MV-4-11 (cell line): Measurements from ENCODE around the gene IL1RAPL1.

Experiments used
- DNase-seq: peaks from one replicate; lab custom pipeline; 2025; lab: John Stamatoyannopoulos, UW

IL1RAPL1 gene

DNA sequence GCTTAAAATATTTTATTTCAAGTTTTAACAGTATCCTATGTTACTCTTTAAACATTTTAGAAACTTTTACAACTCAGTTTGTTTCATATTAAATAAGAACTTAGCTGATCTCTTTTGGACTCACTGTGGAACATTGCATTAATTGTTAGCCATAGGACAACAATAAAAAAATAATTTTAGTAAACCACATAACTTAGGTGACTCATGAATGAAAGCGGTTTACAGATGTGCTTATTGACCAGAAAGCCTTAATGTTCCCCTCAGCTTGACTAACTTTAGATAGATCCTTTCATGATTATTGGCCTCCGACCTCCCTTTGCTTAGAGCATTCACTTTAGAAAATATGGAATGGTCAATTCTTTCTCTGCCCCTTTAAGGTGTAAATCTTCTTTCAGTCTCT, 844.6 kb downstream of the IL1RAPL1 start:
- no peak for DNase-seq

DNA sequence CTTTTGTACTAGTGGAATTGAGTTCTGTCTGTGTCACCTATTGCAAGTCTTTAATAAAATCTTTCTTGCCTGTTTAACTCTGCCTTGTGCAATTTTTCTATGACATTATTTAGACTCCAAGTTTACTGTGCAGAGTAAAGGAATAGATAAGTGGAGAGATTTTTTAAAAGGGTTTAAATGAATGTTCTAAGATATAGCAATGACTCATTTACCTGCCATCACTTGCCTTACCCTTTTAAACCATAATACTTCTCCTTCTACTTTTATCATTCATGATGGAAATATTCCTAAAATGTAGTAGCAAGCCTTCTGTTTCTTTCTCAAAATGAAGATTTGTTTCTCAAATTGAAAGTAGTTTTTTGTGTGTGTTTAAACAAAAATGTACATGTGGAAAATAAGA, 845.3 kb downstream of the IL1RAPL1 start:
- no peak for DNase-seq

- DNase-seq, result no peak
Observed at GRCh38 chrX:29434939-29435338, 847.7 kb downstream of the IL1RAPL1 start.

GRCh38 chrX:29435396-29435795, 848.1 kb downstream of the IL1RAPL1 start:
- no peak for DNase-seq

GRCh38 chrX:29447867-29448266, 860.6 kb downstream of the IL1RAPL1 start:
- no peak for DNase-seq

- no peak for DNase-seq
Observed at GRCh38 chrX:29453333-29453732, 866.1 kb downstream of the IL1RAPL1 start.

GRCh38 chrX:29455702-29456101, 868.5 kb downstream of the IL1RAPL1 start:
- no peak for DNase-seq

GRCh38 chrX:29461039-29461438, 873.8 kb downstream of the IL1RAPL1 start:
- no peak for DNase-seq

DNA sequence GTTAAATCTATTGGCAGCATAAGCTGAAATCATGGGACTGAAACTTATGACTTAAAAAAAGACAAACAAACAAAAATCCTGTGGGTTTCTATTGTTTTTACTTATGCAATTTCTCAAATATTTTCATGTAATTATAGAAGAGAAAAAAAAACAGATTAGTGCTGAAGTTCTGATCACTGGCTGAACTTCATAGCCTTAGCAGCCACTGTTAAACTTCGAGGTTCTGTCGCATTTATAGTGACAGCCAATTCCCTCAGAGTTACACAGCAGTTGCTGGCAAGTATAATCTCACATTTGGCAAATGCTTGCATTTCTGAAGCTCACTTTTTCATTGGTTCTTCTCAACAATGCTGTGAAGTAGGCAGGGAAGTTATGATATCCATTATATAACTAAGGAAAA, 879.2 kb downstream of the IL1RAPL1 start:
- no peak for DNase-seq

GRCh38 chrX:29468911-29469494, 881.8 kb downstream of the IL1RAPL1 start:
- no peak for DNase-seq

DNA sequence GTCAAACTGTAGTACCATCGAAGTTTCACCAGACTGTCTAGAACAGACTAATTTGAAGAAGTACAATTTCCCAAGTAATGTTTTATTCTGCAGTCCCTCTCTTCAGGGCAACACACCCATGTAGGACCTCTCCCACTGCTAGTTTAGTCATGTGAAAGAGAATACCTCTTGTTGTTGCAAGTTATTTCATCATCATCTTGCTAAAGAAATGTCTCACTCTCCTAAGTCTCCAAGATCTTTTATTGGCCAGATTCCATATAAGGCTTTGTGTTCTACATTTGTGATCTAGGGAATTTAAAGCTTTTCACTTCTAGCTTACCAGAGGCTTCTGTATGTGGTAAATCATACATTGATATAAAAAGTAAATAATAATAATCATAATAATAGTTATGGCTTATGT, 882.8 kb downstream of the IL1RAPL1 start:
- no peak for DNase-seq

GRCh38 chrX:29471829-29472228, 884.6 kb downstream of the IL1RAPL1 start:
- no peak for DNase-seq

DNA sequence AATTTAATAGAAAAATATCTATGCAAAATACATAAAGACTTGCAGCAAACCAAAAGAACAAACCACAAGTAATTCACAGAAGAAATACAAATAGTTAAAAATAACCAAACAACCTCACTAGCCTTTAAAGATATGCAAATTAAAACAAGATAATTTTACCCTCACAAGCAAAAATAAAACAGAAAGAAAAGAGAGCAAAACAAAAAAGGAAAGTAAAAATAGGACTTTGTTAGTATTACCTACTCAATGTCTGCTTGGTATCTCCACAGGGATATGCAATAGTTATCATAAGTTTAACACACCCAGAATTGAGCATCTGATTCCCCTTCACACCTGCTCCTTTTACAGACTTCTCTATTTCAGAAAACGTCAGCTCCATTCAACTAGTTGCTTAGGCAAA, 890.6 kb downstream of the IL1RAPL1 start:
- DNase-seq, result no peak

- no peak for DNase-seq
Observed at GRCh38 chrX:29478336-29479069, 891.3 kb downstream of the IL1RAPL1 start.

- DNase-seq, result no peak
Observed at GRCh38 chrX:29487214-29487613, 900.0 kb downstream of the IL1RAPL1 start.

DNA sequence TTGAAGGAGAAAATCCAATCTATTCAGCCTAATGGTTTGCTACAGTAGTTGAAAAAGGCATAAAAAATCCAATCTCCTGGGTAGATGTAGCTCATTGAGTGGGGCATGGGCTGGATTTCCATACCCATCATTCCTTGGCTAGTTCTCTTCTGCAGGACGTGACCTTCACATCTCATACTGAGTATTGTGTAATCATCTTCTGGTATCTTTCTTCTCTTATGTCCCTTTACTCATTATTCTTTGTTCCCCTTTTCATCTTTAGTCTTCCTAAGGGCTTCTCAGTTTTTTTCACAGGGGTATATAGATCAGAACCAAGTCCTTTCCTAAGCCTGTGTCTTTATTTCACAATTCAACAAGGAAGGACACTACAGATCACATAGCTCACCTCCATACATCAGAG, 900.5 kb downstream of the IL1RAPL1 start:
- peak; percentile 86 for DNase-seq

DNA sequence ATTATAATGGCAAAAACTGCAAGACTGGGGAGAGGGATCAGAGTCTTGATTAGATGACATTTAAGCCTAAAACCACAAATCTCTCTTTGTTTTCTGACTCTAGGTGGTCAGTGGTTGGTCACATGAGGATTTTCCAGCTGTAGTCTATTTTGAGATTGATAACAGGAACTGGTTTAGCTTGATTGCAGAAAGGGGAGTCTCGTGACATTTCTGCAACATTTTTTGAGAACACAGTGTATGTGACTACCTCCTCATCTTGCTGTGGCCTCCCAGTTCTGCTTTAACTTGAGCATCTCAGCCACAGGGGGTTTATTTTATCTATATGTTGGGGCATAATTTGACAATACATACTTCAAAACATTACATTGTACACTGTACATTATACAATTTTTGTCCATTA, 901.7 kb downstream of the IL1RAPL1 start:
- DNase-seq, result peak; percentile 72

DNA sequence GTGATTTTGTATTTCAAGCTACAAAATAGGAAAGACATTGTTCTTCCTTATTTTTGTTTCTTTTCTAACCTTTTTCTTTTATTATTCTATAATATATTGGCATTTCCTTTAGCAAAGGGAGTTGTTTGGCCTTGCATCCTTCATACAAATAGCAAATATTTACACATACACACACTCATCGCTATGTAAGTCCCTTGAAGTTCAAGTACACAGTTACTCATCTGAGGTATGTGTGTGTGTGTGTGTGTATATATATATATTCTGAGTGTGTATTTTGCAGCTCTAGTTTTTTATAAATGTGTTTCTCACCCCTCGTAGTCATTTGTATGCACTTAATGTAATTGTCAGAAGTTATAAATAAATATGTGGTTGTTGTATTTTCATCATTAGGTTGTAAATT, 903.4 kb downstream of the IL1RAPL1 start:
- no peak for DNase-seq

- no peak for DNase-seq
Observed at GRCh38 chrX:29491659-29492058, 904.4 kb downstream of the IL1RAPL1 start.

- no peak for DNase-seq
Observed at GRCh38 chrX:29496636-29497180, 909.5 kb downstream of the IL1RAPL1 start.

- no peak for DNase-seq
Observed at GRCh38 chrX:29506729-29507128, 919.5 kb downstream of the IL1RAPL1 start.

DNA sequence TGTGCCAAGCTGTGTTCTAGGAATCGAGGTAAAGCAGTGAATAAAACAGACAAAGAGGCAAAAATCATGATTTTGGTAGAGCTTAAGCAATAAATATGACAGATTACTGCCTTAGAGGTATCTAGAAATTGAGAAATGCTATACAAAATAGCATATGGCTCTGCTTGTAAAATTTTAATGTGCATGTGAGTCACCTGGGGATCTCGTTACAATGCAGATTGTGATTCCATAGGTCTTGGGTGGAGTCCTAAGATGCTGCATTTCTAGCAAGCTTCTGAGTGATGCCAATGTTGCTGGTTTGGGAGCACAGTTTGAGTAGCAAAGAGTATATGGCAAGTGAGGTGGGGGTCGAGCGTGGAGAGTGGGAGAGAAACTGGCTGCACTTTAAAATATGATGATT, 930.9 kb downstream of the IL1RAPL1 start:
- DNase-seq, result no peak

- no peak for DNase-seq
Observed at GRCh38 chrX:29528281-29528680, 941.0 kb downstream of the IL1RAPL1 start.

DNA sequence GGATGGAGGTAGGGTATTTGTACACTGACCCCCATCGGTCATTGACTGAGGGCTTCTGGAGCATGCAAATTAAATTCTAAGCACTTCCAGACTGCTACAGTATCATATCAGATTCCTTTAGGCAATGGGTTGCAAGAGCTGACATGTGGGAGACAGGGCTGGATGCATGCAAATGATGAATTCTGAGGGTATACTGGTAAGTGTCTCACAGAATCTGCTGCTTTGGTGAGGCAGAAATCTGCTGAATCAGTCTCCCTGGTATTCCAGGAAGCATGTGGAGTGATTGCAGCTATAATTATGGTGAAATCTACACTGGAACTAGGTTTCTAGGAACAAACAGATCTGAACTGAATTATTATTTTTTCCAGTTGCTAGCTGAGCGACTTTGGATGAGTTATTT, 943.3 kb downstream of the IL1RAPL1 start:
- DNase-seq, result no peak
